GOT3 (cell line): Measurements from ENCODE around the gene CST6.
"Not testable (repeated sequence)": the region's sequence is repeated elsewhere in the genome, so short reads cannot be mapped to it uniquely, and the experiment has no call there.

Experiments
- DNase-seq: peaks from one replicate; lab custom pipeline; 2025; ENCODE audit warnings: mixed read lengths; lab: John Stamatoyannopoulos, UW

The CST6 gene

GRCh38 chr11:66015936-66016792 lies 4.4 kb downstream of the CST6 start:
- DNase-seq, result no peak

DNA sequence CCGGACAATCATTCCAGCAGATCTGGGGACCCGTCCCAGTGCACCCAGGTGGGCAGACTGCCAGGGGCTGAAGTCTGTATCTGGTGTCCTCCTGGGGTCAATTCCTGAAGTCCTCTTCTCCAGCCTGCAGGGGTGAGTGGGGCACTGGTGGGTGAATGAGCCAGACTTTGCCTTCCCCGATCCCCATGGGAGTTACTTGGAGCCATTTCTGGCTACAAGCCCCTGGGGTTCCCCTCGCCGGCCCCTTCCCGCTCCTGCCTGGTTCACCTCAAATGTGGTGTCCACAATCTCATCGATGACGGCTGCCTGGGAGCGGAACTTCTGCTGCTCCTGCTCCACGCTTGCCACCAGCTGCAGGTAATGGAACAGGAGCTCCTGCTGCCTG lies 5.0 kb downstream of the CST6 start:
- no peak for DNase-seq

DNA sequence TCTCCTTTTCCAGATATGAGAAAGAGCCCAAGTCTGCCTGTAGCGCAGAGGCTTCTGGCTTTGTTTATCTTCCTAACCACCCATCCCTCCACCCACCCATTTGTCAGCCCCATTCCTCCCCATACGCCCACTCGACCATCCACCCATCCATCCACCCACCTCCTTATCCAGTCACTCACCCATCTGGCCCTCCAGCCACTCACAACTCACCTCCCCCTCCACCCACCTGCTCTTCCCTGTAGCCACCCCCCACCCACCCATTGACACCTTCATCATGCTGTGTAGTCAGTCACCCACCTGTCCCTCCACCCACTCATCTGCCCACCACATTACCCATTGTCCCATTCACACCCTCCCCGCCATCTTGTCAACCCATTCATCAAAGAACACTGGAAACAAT lies 5.5 kb downstream of the CST6 start:
- no peak for DNase-seq

GRCh38 chr11:66020212-66020611 lies 8.4 kb downstream of the CST6 start:
- DNase-seq, result no peak

GRCh38 chr11:66020618-66021357 lies 9.0 kb downstream of the CST6 start:
- no peak for DNase-seq

DNA sequence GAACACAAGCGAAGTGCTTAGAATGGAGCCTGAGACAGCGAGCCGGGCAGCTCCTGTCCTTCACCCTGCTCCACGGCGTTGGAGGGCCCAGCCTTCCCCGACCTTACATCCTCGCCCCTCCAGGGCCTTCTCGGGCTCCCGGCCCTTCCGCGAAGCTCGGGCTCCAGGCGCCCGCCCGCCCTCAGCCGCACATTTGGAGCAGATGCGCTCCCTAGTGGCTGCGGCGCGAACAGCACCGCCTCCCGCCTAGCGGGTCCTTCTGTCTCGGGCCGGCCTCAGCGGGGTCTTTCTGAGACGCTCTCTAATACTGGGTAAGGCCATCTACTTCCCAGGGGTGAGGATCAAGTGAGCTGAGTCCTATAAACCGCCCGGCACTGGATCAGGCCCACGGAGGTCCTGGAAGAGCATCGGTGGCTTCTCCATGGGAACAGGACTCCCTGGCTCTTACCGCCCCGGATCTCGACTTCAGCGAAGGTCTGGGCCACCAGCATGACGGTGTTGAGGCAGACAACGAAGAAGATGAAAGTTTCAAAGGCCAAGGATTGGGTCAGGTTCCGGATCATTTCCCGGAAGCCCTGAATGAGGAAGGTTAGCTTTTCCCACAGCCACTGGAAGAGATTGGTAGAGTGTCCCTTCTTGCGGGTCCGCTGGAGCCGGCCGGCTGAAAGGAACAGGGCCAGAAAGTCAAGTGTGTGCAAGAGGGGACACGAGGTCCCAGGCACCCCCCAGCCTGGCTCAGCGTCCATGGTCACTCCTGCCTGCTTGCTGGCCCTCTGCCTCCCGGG lies 10.8 kb downstream of the CST6 start:
- peak; percentile 19 for DNase-seq

GRCh38 chr11:66023186-66023440 lies 11.3 kb downstream of the CST6 start:
- DNase-seq, result not testable (repeated sequence)

DNA sequence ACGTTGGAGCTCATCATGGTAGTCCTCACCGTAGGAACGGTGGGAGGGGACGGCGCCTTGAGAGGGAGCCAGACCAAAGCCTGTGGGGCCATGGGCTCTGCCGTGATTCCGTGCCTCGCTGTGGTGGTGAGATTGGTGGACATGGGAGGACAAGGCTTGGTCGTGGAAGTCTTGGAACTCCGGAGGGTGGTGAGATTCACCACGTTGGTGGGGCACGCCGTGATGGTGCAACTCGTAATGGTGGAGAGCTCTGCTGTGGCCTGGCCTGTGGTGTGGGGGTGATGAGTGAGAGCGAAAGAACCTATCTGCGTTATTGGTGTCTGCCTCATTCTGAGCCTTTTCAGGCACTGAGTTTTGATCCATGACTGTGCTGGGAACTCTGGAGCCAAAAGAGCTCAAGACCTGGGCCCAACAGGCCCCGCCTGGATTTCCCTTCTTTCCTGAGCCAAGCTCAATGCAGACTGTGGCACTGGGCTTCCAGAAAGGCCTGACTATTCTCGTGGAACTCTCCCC lies 14.3 kb downstream of the CST6 start, which contains the start of gene CATSPER1:
TSS of gene CATSPER1 (minus strand) at position 463 of the 513 bp plus-strand sequence. CDS start at position 363, 100 bp downstream.
- DNase-seq, result no peak

DNA sequence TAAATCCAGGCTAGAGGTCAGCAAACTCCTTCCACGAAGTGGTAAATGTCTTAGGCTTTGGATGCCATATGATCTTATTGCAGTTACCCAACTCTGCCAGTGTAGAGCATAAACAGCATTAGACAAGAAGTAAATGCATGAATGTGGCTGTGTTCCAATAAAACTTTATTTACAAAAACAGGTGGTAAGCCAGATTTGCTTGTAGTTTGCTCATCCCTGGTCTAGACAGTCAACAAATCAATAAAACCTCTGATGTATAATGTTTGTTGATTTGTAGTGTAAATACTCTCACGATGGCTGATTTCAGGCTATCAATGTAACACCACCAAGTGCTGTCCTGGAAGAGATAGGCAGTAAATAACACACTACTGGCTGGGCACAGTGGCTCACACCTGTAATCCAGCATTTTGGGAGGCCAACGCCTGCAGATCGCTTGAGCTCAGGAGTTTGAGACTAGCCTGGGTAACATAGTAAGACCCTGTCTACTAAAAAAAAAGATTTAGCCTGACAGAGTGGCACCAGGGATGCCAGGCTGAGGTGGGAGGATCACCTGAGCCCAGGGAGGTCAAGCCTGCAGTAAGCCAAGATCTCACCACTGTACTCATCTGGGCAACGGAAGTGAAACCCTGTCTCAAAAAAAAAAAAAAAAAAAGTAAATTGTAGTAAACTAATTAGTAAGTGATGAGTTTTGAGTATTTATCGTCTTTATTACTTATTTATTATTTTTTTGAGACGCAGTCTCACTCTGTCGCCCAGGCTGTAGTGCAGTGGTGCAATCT lies 21.3 kb downstream of the CST6 start:
- DNase-seq, result no peak

GRCh38 chr11:66035653-66036333 lies 24.0 kb downstream of the CST6 start:
- no peak for DNase-seq

GRCh38 chr11:66036334-66036710 lies 24.5 kb downstream of the CST6 start:
- DNase-seq, result no peak

DNA sequence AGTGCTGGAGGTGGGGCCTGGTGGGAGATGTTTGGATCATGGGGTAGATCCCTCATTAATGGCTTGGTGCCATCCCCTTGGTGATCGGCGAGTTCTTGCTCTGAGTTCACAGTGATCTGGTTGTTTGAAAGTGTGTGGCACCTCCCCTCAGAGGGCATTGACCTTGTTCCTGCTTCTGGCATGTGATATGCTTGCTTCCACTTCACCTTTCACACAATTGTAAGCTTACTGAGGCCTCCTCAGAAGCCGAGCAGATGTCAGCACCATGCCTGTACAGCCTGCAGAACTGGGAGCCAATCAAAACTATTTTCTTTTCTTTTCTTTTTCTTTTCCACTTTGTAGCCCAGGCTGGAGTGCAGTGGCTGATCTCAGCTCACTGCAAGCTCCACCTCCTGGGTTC lies 25.5 kb downstream of the CST6 start:
- no peak for DNase-seq

GRCh38 chr11:66039765-66040164 lies 28.0 kb downstream of the CST6 start:
- DNase-seq, result no peak

GRCh38 chr11:66042227-66042995 lies 30.6 kb downstream of the CST6 start:
- no peak for DNase-seq

DNA sequence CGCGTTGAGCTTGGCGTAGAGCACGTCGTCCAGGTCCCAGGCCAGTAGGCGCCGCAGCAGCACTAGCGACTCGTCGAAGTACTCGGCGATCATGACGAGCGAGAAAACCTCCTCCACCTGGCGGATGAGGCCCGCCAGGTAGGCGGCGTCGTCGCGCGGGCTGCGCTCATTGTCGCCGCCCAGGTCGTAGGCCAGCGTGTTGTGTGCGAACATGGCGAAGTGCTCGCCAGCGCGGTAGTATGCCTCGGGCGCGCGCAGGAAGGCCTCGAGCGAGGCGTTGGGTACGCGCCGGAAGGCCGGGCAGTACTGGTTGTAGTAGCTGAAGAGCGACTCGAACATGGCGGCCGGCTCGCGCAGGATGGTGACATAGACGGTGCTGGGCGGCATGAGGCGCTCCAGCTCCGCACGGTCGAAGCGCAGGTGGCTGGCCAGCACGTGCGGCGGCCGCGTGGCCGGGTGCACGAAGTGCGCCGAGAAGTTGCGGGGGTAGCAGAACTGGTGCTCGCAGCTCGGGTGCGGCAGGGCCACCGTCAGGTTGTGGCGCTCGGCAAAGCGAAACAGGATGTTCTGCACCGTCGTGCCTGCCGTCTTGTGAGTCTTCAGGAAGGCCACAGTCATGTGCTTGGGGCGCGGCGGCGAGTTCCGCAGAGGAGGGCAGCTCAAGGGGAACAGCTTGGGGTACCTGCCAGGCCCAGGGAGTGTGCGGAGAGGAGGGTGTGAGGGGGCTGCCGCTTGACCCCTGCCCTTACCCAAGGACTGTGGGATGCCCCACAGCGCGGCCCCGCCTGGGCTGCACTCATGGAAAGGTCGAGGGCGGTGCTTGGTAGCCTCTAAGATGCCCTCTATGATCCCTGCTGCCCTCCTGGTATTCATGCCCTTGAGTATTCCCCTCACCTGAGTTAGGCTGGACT lies 31.4 kb downstream of the CST6 start:
- no peak for DNase-seq

- DNase-seq, result no peak
Observed at GRCh38 chr11:66044757-66045156, 32.9 kb downstream of the CST6 start.

- DNase-seq, result no peak
Observed at GRCh38 chr11:66045177-66045639, 33.4 kb downstream of the CST6 start.

- DNase-seq, result no peak
Observed at GRCh38 chr11:66046901-66047300, 35.1 kb downstream of the CST6 start.
